ENCODE results near the gene TMEM132C. TPM values are rescaled to one million over a fixed set of nuclear protein-coding genes. Genes with fewer than 3 reads are reported as not detected.

Gene TMEM132C
- total and polyA plus RNA-seq, 2 donors (not counting 3 experiments of a cell fraction or from before 2014, with no cell fraction given), result not detected

GRCh38 chr12:128393346-128393745 lies 126.4 kb downstream of the TMEM132C start:
- H3K9ac ChIP-seq (replicated peaks; ENCODE audit: extremely low read depth, insufficient read depth, low read length), result no peak overlapping the region
- DNase-seq (ENCODE audit: low read depth, low spot score) (no peak), FAIRE-seq (no peak)
- H3K4me2 ChIP-seq (ENCODE audit: insufficient read depth, low read length), result no peak overlapping the region
- dilution Hi-C loops (cut with MboI; ENCODE audit: extremely low pct_ligation_motif_present, low sequenced_read_pairs), result no loop called here
- no peaks in the 10 kb centered on the region for H3K79me2 ChIP-seq (ENCODE audit: control insufficient read depth, insufficient read depth, low read length)
- H3K36me3 ChIP-seq (ENCODE audit: control insufficient read depth in 2 of 2, extremely low read depth in 1 of 2, insufficient read depth in 2 of 2, low read length in 2 of 2), result no peaks in the 10 kb centered on the region
- no peaks in the 10 kb centered on the region for H3K27me3 ChIP-seq (ENCODE audit: control insufficient read depth in 2 of 2, insufficient read depth in 2 of 2, low read length in 2 of 2)
- TF ChIP-seq FOS (IDR thresholded peaks at IDR 0.05; ENCODE audit: borderline replicate concordance, insufficient read depth, low read length) (no peak), GATA2 (IDR thresholded peaks at IDR 0.05; ENCODE audit: insufficient read depth, insufficient read length, low read depth, low read length) (no peak), EZH2 (IDR thresholded peaks at IDR 0.05; ENCODE audit: borderline replicate concordance, low read depth, low read length, severe bottlenecking) (no peak), MAX (IDR thresholded peaks at IDR 0.05; ENCODE audit: insufficient read depth, insufficient read length) (no peak), JUN (IDR thresholded peaks at IDR 0.05; ENCODE audit: borderline replicate concordance, insufficient read depth, insufficient read length, low read depth) (no peak), POLR2A (IDR thresholded peaks at IDR 0.05; ENCODE audit: low read depth, low read length) (no peak), MYC (IDR thresholded peaks at IDR 0.05; ENCODE audit: low read depth, low read length) (no peak), CTCF (IDR thresholded peaks at IDR 0.05; ENCODE audit: extremely low read depth in 1 of 2, insufficient read depth in 1 of 2, low read depth in 1 of 2, low read length in 2 of 2) (no peak), POLR2AphosphoS5 (IDR thresholded peaks at IDR 0.05; ENCODE audit: insufficient read depth, low read depth, low read length) (no peak)
- no peak overlapping the region for H3K4me3 ChIP-seq (replicated peaks in 1 of 3; ENCODE audit: insufficient read depth in 1 of 3, low read depth in 1 of 3, low read length in 3 of 3)
- H3K9me3 ChIP-seq (replicated peaks; ENCODE audit: control insufficient read depth, insufficient read depth, low read length), result peaks cover 2% of the 10 kb centered on the region
- no peak overlapping the region for H2AFZ ChIP-seq (ENCODE audit: low read depth, low read length)
- no peaks in the 10 kb centered on the region for H3K9me1 ChIP-seq (replicated peaks; ENCODE audit: control insufficient read depth, extremely low read depth, insufficient read depth, low read length)
- ChIA-PET POLR2A (no interaction called here), CTCF (interaction anchor here (0.7 to 1.1 kb wide), 2 partner anchors 11 to 434 kb away, joined by 3 read pairs; no protein-coding TSS in a partner anchor)
- no peaks in the 10 kb centered on the region for H4K20me1 ChIP-seq (replicated peaks; ENCODE audit: control insufficient read depth, extremely low read depth, insufficient read depth, low read length)
- no TSS peak for BruUV-seq (replicated peaks)
- no peaks in the 10 kb centered on the region for H3K4me1 ChIP-seq (ENCODE audit: control insufficient read depth, extremely low read depth, insufficient read depth, low read length)
- no peak overlapping the region for H3K27ac ChIP-seq (ENCODE audit: insufficient read depth, low read depth, low read length)
- intact Hi-C loops (cut with micrococcal nuclease), result no loop called here

Data from endothelial cell of umbilical vein (primary cell).